ENCODE measurements around the gene XYLT1.

GRCh38 chr16:17354141-17354601, 116.6 kb downstream of the XYLT1 start:
- TF ChIP-seq CTCF (conservative IDR thresholded peaks at IDR 0.05; ENCODE audit: low read depth, low read length) (no peak), EZH2phosphoT487 (IDR thresholded peaks at IDR 0.05; ENCODE audit: borderline replicate concordance, low read length) (no peak)
